Progenitor cell of endocrine pancreas (in vitro differentiated cells): ENCODE data around the gene CNTNAP2. TPM values are rescaled to one million over a fixed set of nuclear protein-coding genes. Genes with fewer than 3 reads are reported as not detected.

Experiments
- DNase-seq: peaks from one replicate; pipeline ENCODE4 v3.0.0; 2021; ENCODE audit warnings: low spot score; ENCODE audit not compliant: unreplicated experiment
- H3K27ac Mint-ChIP-seq: 2 replicates; pipeline ENCODE4 v1.8.0; 2021; ENCODE audit warnings: mild to moderate bottlenecking, moderate library complexity, mixed read lengths
- H3K27me3 Mint-ChIP-seq: 2 replicates; pipeline ENCODE4 v1.8.0; 2021; ENCODE audit warnings: mixed read lengths
- H3K36me3 Mint-ChIP-seq: 2 replicates; pipeline ENCODE4 v1.8.0; 2022; ENCODE audit warnings: mixed read lengths; ENCODE audit not compliant: insufficient read depth
- H3K4me1 Mint-ChIP-seq: 2 replicates; pipeline ENCODE4 v1.8.0; 2021; ENCODE audit warnings: low read depth, mixed read lengths
- H3K4me3 Mint-ChIP-seq: 2 replicates; pipeline ENCODE4 v1.8.0; 2021; ENCODE audit warnings: low read depth, mild to moderate bottlenecking, moderate library complexity, mixed read lengths
- H3K9me3 Mint-ChIP-seq: 2 replicates; pipeline ENCODE4 v1.8.0; 2021; ENCODE audit warnings: low read depth, mixed read lengths
- total RNA-seq: library from RNA; stranded (reverse); gene quantifications from 2 replicates; pipeline ENCODE4 v1.2.1, GENCODE V29; 2021
- TF ChIP-seq, protein P1 (sequence below): fragments of 200-600 bp; sonication (generic); IDR thresholded peaks from one replicate; pipeline ENCODE4 v1.5.0; 2021; ENCODE audit warnings: antibody characterized with exemption, mild to moderate bottlenecking; ENCODE audit not compliant: unreplicated experiment

Gene CNTNAP2
- total RNA-seq, 1 donor from 2014 or later = 6.5 TPM

- H3K4me3 Mint-ChIP-seq = no peak overlapping the region
- no peaks in the 10 kb centered on the region for H3K36me3 Mint-ChIP-seq
- H3K9me3 Mint-ChIP-seq = no peaks in the 10 kb centered on the region
- no peak overlapping the region for H3K27ac Mint-ChIP-seq
- TF ChIP-seq, protein P1, sequence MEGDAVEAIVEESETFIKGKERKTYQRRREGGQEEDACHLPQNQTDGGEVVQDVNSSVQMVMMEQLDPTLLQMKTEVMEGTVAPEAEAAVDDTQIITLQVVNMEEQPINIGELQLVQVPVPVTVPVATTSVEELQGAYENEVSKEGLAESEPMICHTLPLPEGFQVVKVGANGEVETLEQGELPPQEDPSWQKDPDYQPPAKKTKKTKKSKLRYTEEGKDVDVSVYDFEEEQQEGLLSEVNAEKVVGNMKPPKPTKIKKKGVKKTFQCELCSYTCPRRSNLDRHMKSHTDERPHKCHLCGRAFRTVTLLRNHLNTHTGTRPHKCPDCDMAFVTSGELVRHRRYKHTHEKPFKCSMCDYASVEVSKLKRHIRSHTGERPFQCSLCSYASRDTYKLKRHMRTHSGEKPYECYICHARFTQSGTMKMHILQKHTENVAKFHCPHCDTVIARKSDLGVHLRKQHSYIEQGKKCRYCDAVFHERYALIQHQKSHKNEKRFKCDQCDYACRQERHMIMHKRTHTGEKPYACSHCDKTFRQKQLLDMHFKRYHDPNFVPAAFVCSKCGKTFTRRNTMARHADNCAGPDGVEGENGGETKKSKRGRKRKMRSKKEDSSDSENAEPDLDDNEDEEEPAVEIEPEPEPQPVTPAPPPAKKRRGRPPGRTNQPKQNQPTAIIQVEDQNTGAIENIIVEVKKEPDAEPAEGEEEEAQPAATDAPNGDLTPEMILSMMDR = no peak
- peaks cover 3% of the 10 kb centered on the region for H3K27me3 Mint-ChIP-seq
- no peak for DNase-seq
- H3K4me1 Mint-ChIP-seq = peaks cover 13% of the 10 kb centered on the region
Measured at GRCh38 chr7:148398844-148399365, 2282.3 kb downstream of the CNTNAP2 start.

DNA sequence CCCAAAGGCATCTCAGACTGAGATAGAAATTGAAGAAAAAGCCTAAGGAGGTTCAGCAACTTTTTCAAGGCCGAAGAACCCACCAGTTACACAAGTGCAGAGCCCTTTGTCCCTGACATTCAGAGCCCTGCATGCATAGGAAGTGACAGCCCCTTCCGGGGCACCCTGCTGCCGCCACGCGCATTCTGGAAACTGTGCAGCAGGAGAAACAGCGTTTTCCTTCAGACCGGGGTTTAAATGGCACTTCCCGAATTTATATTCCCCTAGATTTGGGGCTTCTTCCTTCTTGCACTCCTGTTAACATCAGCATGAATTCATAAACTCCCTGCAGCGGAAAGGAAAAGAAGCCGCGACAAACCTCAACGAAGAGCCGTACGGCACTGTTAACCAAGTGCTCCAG is 2283.5 kb downstream of the CNTNAP2 start:
- TF ChIP-seq, protein P1 = no peak
- peaks cover 3% of the 10 kb centered on the region for H3K27me3 Mint-ChIP-seq
- H3K36me3 Mint-ChIP-seq = no peaks in the 10 kb centered on the region
- H3K9me3 Mint-ChIP-seq = no peaks in the 10 kb centered on the region
- H3K27ac Mint-ChIP-seq = no peak overlapping the region
- H3K4me3 Mint-ChIP-seq = no peak overlapping the region
- H3K4me1 Mint-ChIP-seq = peaks cover 13% of the 10 kb centered on the region
- no peak for DNase-seq

DNA sequence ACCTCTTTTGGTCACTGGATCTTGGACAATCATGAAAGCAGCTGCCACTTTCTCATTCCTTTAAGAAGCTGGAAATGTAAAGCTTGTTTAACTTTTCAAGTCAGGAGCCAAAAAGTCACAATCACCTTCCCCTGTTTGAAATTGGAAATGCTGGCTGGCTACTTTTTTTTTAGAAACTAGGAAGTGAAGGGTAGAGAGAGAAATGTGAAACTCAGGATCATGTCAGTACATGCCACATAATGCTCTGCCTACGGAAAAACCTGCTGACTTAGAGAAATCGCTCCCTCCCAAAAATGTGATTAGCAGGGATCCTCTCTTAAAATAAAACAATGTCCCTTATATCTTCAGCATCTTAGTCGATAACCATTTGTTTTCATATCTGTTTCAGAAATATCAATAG is 2285.6 kb downstream of the CNTNAP2 start:
- no peaks in the 10 kb centered on the region for H3K27me3 Mint-ChIP-seq
- DNase-seq = no peak
- no peaks in the 10 kb centered on the region for H3K36me3 Mint-ChIP-seq
- H3K27ac Mint-ChIP-seq = no peak overlapping the region
- H3K9me3 Mint-ChIP-seq = no peaks in the 10 kb centered on the region
- H3K4me3 Mint-ChIP-seq = no peak overlapping the region
- TF ChIP-seq, protein P1 = no peak
- peaks cover 9% of the 10 kb centered on the region for H3K4me1 Mint-ChIP-seq

DNA sequence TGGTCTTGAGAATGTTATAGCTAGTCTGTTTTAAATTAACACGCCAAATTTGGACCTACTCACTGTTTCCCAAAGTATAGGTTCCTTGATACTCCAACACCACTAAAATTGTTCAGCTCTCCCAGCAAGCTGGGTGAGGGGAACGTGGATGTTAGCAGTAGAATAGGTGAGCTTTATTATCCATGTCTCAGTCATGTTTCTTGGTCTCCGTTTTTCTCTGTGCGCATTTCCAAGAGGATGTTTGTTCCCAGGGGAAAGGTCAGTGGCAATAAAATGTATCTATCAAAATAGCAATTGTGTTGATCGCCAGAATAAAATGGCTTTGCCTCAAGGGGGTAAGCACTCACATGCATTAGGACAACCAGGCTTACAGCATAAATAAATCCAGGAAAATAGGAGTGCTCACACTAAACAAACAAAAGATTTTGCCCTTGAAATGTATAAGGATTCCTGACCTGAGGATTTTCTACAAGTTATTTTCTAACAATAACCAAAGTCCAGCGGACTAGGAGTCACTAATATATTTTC is 2286.9 kb downstream of the CNTNAP2 start:
- H3K27me3 Mint-ChIP-seq = no peaks in the 10 kb centered on the region
- H3K27ac Mint-ChIP-seq = no peak overlapping the region
- DNase-seq = no peak
- no peaks in the 10 kb centered on the region for H3K9me3 Mint-ChIP-seq
- no peak overlapping the region for H3K4me3 Mint-ChIP-seq
- peaks cover 3% of the 10 kb centered on the region for H3K4me1 Mint-ChIP-seq
- TF ChIP-seq, protein P1 = no peak
- no peaks in the 10 kb centered on the region for H3K36me3 Mint-ChIP-seq

- Mint-ChIP-seq H3K27me3 (no peaks in the 10 kb centered on the region), H3K4me3 (no peak overlapping the region), H3K36me3 (no peaks in the 10 kb centered on the region), H3K4me1 (peaks cover 2% of the 10 kb centered on the region), H3K27ac (no peak overlapping the region), H3K9me3 (no peaks in the 10 kb centered on the region)
- TF ChIP-seq, protein P1 = no peak
- DNase-seq = no peak
Measured at GRCh38 chr7:148408307-148408706, 2291.7 kb downstream of the CNTNAP2 start.
